ENCODE results near the gene THSD4.

- TF ChIP-seq CTCF (conservative IDR thresholded peaks at IDR 0.05; ENCODE audit: low read depth, low read length) (no peak), EZH2 (IDR thresholded peaks at IDR 0.05; ENCODE audit: low read length, unreplicated experiment) (no peak), EZH2phosphoT487 (IDR thresholded peaks at IDR 0.05; ENCODE audit: borderline replicate concordance, low read length) (no peak)
Observed at GRCh38 chr15:71739355-71739754, 624.1 kb downstream of the THSD4 start.
